GM12878 (cell line): ENCODE data around the gene SSNA1. TPM values are rescaled to one million over a fixed set of nuclear protein-coding genes. Genes with fewer than 3 reads are reported as not detected.
A peak's percentile ranks its signal among the peaks of the same experiment; 100 is the strongest.

Source experiments
- ATAC-seq: fragments of 200-7000 bp; cut with Tn5 transposase; 3 replicates; pipeline ENCODE4 v1.9.1; 2020; ENCODE audit warnings: mild to moderate bottlenecking, moderate library complexity
- BruUV-seq: library from RNA; stranded (reverse); fragments of 400-500 nt; replicated peaks from 2 replicates; lab custom pipeline; 2021; lab: Mats Ljungman, UMichigan
- CTCF ChIA-PET: fragments of 300-600 bp; sonication (Branson Sonifier 250); formaldehyde crosslinking; extraction: SDS; loops from one replicate; lab custom pipeline; 2021; ENCODE audit warnings: inconsistent platforms; lab: Yijun Ruan, JAX
- POLR2A ChIA-PET: fragments of 350-600 bp; formaldehyde crosslinking; extraction: SDS; loops from one replicate; lab custom pipeline; 2021; ENCODE audit warnings: inconsistent platforms; lab: Charles Lee
- RAD21 ChIA-PET: fragments of 300-600 bp; sonication (Branson Sonifier 250); formaldehyde crosslinking; loops from one replicate; lab custom pipeline; 2023; ENCODE audit warnings: antibody characterized with exemption; ENCODE audit not compliant: unreplicated experiment; lab: Charles Lee
- SMC1A ChIA-PET: fragments of 300-600 bp; sonication (Branson Sonifier 250); formaldehyde crosslinking; loops from one replicate; lab custom pipeline; 2023; ENCODE audit not compliant: unreplicated experiment, uncharacterized antibody; lab: Charles Lee
- DNase-seq: peaks from one replicate; pipeline ENCODE4 v3.0.0-alpha.2; 2011; ENCODE audit warnings: low read depth, low spot score
- FAIRE-seq: peaks from 3 replicates; lab custom pipeline; 2011; peaks lifted over from hg19 to GRCh38; lab: Jason Lieb, UNC
- H2AFZ ChIP-seq: 2 replicates; pipeline ENCODE4 v1.6.0; 2011; ENCODE audit warnings: low read depth, low read length, control low read depth; ENCODE audit not compliant: control insufficient read depth
- H3K27ac ChIP-seq: 2 replicates; pipeline ENCODE4 v1.5.1; 2011; ENCODE audit warnings: control low read depth; ENCODE audit not compliant: control insufficient read depth, insufficient read depth
- H3K27me3 ChIP-seq, 2 experiments: replicated peaks in 1 of 2; 2 replicates each; pipeline versions ENCODE4 v1.6.0 to v1.6.1; 2011; ENCODE audit warnings: low read length in 1 of 2; ENCODE audit not compliant: control insufficient read depth in 2 of 2, insufficient read depth in 2 of 2
- H3K36me3 ChIP-seq, 2 experiments: 2 replicates each; pipeline ENCODE4 v1.5.1; 2011; ENCODE audit warnings: low read length in 1 of 2; ENCODE audit not compliant: control insufficient read depth in 2 of 2, insufficient read depth in 2 of 2
- H3K4me1 ChIP-seq: 2 replicates; pipeline ENCODE4 v1.6.1; 2011; ENCODE audit warnings: mild to moderate bottlenecking, low read length, moderate library complexity, mixed read lengths; ENCODE audit not compliant: control insufficient read depth, insufficient read depth
- H3K4me2 ChIP-seq: 2 replicates; pipeline ENCODE4 v1.6.0; 2011; ENCODE audit warnings: control low read depth; ENCODE audit not compliant: control insufficient read depth, insufficient read depth
- H3K4me3 ChIP-seq: fragments of 200-600 bp; sonication (generic); 2 replicates; pipeline ENCODE4 v1.5.1; 2016
- H3K79me2 ChIP-seq: 2 replicates; pipeline ENCODE4 v1.6.0; 2011; ENCODE audit warnings: low read length; ENCODE audit not compliant: control insufficient read depth, insufficient read depth
- H3K9ac ChIP-seq: 2 replicates; pipeline ENCODE4 v1.8.0; 2011; ENCODE audit warnings: low read length, control low read depth, mixed read lengths; ENCODE audit not compliant: control insufficient read depth, insufficient read depth
- H3K9me3 ChIP-seq: replicated peaks from 3 replicates; pipeline ENCODE4 v1.5.1; 2011; ENCODE audit warnings: mild to moderate bottlenecking, low read length; ENCODE audit not compliant: control insufficient read depth, insufficient read depth
- H4K20me1 ChIP-seq: 2 replicates; pipeline ENCODE4 v1.6.0; 2011; ENCODE audit not compliant: control insufficient read depth, insufficient read depth
- CBX5 ChIP-seq: sonication (generic); IDR thresholded peaks from 2 replicates; pipeline ENCODE4 v1.6.1; 2016; ENCODE audit warnings: low read depth, moderate library complexity, mild to moderate bottlenecking, inconsistent platforms
- E4F1 ChIP-seq: fragments of 450-650 bp; IDR thresholded peaks from 2 replicates; pipeline ENCODE4 v1.6.1; 2018; ENCODE audit warnings: borderline replicate concordance, mild to moderate bottlenecking; ENCODE audit not compliant: partially characterized antibody
- GATAD2B ChIP-seq: fragments of 450-650 bp; conservative IDR thresholded peaks from 2 replicates; pipeline ENCODE4 v1.6.1; 2017; ENCODE audit warnings: low read depth, mild to moderate bottlenecking, moderate library complexity
- KLF5 ChIP-seq: fragments of 450-650 bp; IDR thresholded peaks from 2 replicates; pipeline ENCODE4 v1.6.1; 2014; ENCODE audit warnings: mild to moderate bottlenecking; ENCODE audit not compliant: partially characterized antibody
- MEF2A ChIP-seq: IDR thresholded peaks from 2 replicates; pipeline ENCODE4 v1.6.1; 2011; ENCODE audit warnings: low read depth, mild to moderate bottlenecking, low read length, moderate library complexity; ENCODE audit not compliant: insufficient read depth
- NR2C1 ChIP-seq: fragments of 450-650 bp; IDR thresholded peaks from 2 replicates; pipeline ENCODE4 v1.6.1; 2017; ENCODE audit warnings: antibody characterized with exemption, mild to moderate bottlenecking, moderate library complexity
- NR2F1 ChIP-seq: fragments of 450-650 bp; conservative IDR thresholded peaks from 2 replicates; pipeline ENCODE4 v1.6.1; 2017; ENCODE audit warnings: mild to moderate bottlenecking
- SP1 ChIP-seq: IDR thresholded peaks from one replicate; pipeline ENCODE4 v1.6.1; 2011; ENCODE audit warnings: low read depth, low read length
- ZSCAN29 ChIP-seq: fragments of 450-650 bp; IDR thresholded peaks from 2 replicates; pipeline ENCODE4 v1.6.1; 2017; ENCODE audit warnings: mild to moderate bottlenecking, moderate library complexity
- WGBS: methylation state at CpG from one replicate; pipeline ENCODE4 v1.1.6; 2016; ENCODE audit warnings: low lambda C conversion rate; ENCODE audit not compliant: insufficient replicate concordance, insufficient coverage; ENCODE audit errors: missing lambda C conversion rate; 5-methylcytosine and 5-hydroxymethylcytosine counted together
- in situ Hi-C: fragments of 300-500 bp; cut with MboI; formaldehyde crosslinking; loops from 9 replicates; pipeline ENCODE4 v1.14.3; 2018; ENCODE audit warnings: mixed read lengths
- intact Hi-C: fragments of 100-400 bp; cut with micrococcal nuclease; formaldehyde crosslinking; loops from one replicate; pipeline ENCODE4 v1.14.2; 2022; ENCODE audit not compliant: unreplicated experiment
- polyA plus RNA-seq, 11 experiments: library from polyadenylated mRNA; depleted of rRNA in 4 of 11; unstranded in 6 of 11; stranded (reverse) in 5 of 11; fragments of >200 nt; fragmentation: Nextera tagmentation in 4 of 11; fragmentation: Illumina TruSeq in 1 of 11; extraction: Ambion mirVana in 4 of 11; extraction: Trizol in 1 of 11; gene quantifications; 1 replicate in 1 of 11; 2 replicates in 10 of 11; pipeline versions ENCODE4 v1.2.1 to v1.2.3, GENCODE V29; 2011 to 2016; ENCODE audit warnings: inconsistent platforms in 2 of 11, missing spikeins in 2 of 11, low read depth in 1 of 11
- total RNA-seq, 4 experiments: library from RNA; depleted of rRNA in 3 of 4; stranded (reverse); fragments of >200 nt in 3 of 4; fragmentation: Illumina TruSeq in 1 of 4; extraction: Trizol in 1 of 4; gene quantifications; 2 replicates each; pipeline versions ENCODE4 v1.2.1 to v1.2.3, GENCODE V29; 2013 to 2021

Gene SSNA1
- total and polyA plus RNA-seq, 10 of the 15 experiments (the other 5 are each of a cell fraction or from before 2014, with no cell fraction given) = 0.63 to 139 (median 78.0) TPM

- ATAC-seq = peak; percentile 48
- RAD21 ChIA-PET = interaction anchor here (0.8 to 4.3 kb wide), 5 partner anchors 9 to 56 kb away, joined by 3 to 25 read pairs (median 4); no protein-coding TSS in a partner anchor
- no peak for TF ChIP-seq CBX5
- TF ChIP-seq NR2F1 = peak; percentile 96
- TF ChIP-seq ZSCAN29 = no peak
- peak; percentile 86 for TF ChIP-seq NR2C1
- no peak for TF ChIP-seq E4F1
- TF ChIP-seq GATAD2B = 0 out of 2 replicates have a peak, but pooled peaks have one; percentile 27
- no peak for TF ChIP-seq KLF5
- TF ChIP-seq SP1 = no peak
- no peak for TF ChIP-seq MEF2A
- TF ChIP-seq, all 136 proteins: peak for 3
- no peak overlapping the region for H3K27ac ChIP-seq
- H3K4me1 ChIP-seq = peaks cover 8% of the 10 kb centered on the region; the same call in 1 of the 2 replicates
- H3K4me3 ChIP-seq = no peak overlapping the region
- ChIA-PET SMC1A (interaction anchor here (1.0 kb wide), 1 partner anchor 10 kb away, joined by 3 read pairs; no protein-coding TSS in a partner anchor), POLR2A (interaction anchor here (0.6 to 4.4 kb wide), 7 partner anchors 10 to 81 kb away, joined by 3 to 37 read pairs (median 4); partner anchors contain the start of gene MAN1B1), CTCF (interaction anchor here (1.4 kb wide), 1 partner anchor 37 kb away, joined by 3 read pairs; no protein-coding TSS in a partner anchor)
- DNase-seq = no peak
- H3K9ac ChIP-seq = no peak overlapping the region
- in situ Hi-C loops (no loop called here), intact Hi-C loops (no loop called here)
- H3K36me3 ChIP-seq = no peaks in the 10 kb centered on the region
- no peaks in the 10 kb centered on the region for H3K9me3 ChIP-seq
- no peak overlapping the region for H2AFZ ChIP-seq
- H3K27me3 ChIP-seq = peaks cover 0 to 8% of the 10 kb centered on the region in 2 experiments; a peak in 3 of 4 replicates
- no peak for FAIRE-seq
- peak overlapping the region; percentile 82; the same call in 1 of the 2 replicates for H3K4me2 ChIP-seq
- H3K79me2 ChIP-seq = no peaks in the 10 kb centered on the region
- no TSS peak for BruUV-seq
- no peaks in the 10 kb centered on the region for H4K20me1 ChIP-seq
- WGBS = 14% methylated on average over 53 of the region's 57 CpGs
Measured at GRCh38 chr9:137167747-137168572, 20.5 kb upstream of the SSNA1 start.
